GM18507 (cell line): ENCODE data around the gene ABLIM2.
"Not testable (repeated sequence)": the region's sequence is repeated elsewhere in the genome, so short reads cannot be mapped to it uniquely, and the experiment has no call there.

Experiments
- DNase-seq: peaks from one replicate; pipeline ENCODE4 v3.0.0; 2011; ENCODE audit warnings: low read depth; ENCODE audit not compliant: insufficient read length; ENCODE audit errors: extremely low spot score
- FAIRE-seq: peaks from 2 replicates; lab custom pipeline; 2011; peaks lifted over from hg19 to GRCh38; lab: Jason Lieb, UNC

ABLIM2 gene

DNA sequence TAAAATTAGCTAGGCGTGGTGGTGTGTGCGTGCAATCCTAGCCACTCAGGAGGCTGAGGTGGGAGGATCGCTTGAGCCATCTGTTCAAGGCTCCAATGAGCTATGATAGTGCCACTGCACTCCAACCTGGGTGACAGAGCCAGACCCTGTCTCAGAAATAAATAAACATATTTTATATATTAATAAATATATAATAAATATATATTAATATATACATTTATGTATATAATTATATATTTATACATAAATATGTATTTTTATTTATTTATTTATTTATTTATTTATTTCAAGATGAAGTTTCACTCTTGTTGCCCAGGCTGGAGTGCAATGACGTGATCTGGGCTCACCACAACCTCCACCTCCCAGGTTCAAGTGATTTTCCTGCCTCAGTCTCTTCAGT is 214.9 kb downstream of the ABLIM2 start:
- DNase-seq, FAIRE-seq: not testable (repeated sequence)

- DNase-seq = no peak
- FAIRE-seq = no peak
Measured at GRCh38 chr4:7943211-7943610, 215.4 kb downstream of the ABLIM2 start.

DNA sequence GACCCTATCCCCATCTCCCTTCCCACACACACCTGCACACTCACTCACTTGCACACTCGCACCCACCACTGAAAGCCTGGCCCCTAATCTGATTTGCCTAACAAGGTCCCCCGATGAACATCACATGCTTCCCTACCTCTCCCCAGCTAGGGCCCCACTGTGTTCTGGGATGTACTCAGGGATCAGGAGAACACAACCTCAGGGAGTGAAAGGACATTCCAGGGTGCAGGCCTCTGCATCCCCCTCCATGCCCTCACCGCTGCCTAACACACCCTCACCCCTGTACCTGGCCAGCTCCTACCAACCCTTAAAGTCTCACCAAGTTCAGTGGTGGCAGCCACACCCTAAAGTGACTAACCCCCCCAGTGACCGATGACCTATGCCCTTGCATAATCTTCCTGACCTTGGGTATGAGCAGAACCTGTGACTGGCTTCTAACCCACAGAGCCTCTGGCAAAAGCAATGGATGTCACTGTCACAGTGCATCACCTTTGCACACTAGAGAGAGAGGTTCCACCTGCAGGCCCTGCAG is 216.6 kb downstream of the ABLIM2 start:
- no peak for FAIRE-seq
- no peak for DNase-seq

DNA sequence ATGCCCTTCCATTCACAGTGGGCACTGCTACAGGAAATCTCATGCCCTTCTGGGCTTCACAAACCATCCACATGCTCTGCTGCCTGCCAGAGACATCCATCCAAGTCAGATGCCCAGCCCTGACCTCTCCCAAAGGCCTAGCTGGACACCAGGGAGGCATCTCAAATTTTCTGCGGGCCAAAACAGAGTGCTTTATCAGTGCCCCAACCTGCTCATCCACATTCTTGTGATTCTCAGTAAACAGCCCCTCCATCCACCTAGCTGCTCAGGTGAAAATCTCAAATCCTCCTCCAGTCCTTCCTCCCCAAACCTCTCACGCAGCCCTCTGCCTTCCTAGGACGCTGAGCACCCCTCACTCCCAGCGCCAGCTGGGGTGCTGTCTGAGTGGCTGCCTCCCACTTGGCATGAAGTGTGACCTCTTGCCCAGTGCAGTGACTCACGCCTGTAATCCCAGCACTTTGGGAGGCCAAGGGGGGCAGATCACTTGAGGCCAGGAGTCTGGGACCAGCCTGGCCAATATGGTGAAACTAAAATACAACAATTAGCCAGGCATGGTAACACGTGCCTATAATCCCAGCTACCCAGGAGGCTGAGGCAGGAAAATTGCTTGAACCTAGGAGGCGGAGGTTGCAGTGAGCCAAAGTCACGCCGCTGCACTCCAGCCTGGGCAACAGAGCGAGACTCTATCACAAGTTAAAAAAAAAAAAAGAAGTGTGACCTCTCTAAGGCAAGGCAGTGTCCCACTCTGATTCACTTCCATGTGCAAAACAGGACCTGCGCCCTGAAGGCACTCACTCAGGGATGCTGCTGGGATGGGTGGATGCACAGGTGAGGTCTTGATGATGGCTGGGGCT is 217.3 kb downstream of the ABLIM2 start:
- FAIRE-seq = no peak
- DNase-seq = no peak

GRCh38 chr4:7939377-7940108 is 219.1 kb downstream of the ABLIM2 start, which contains the start of gene AFAP1:
AFAP1 (minus strand) TSS chr4:7939861; CDS start chr4:7872078, 67,783 bp downstream.
- DNase-seq = peak; percentile 93
- FAIRE-seq = peak; percentile 49

- FAIRE-seq = no peak
Measured at GRCh38 chr4:7938609-7939376, 219.8 kb downstream of the ABLIM2 start.

GRCh38 chr4:7938266-7938608 is 220.4 kb downstream of the ABLIM2 start:
- no peak for DNase-seq
- FAIRE-seq = no peak

More at GRCh38 chr4:7938609-7939376, 219.8 kb downstream of the ABLIM2 start:
- no peak for DNase-seq

DNA sequence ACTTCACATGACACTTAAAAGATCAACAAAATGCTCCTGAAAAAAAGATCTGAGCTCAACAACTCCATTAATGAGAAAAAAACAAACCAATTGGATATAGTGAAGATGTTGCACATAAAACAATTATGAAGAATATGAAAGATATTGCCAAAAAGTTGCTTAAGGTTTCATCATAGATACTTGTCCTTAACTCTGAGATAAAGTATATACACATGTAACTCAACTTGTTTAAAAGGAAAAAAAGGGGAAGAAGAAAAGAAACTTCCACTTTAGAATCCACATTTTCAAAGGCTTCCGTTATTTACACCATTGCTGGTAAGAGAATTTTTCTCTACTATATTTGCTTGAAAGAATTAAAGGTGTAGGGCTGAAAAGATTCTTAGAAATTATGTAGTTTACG is 221.6 kb downstream of the ABLIM2 start:
- FAIRE-seq (no peak), DNase-seq (no peak)

- DNase-seq (no peak), FAIRE-seq (no peak)
Measured at GRCh38 chr4:7933651-7934510, 224.7 kb downstream of the ABLIM2 start.

DNA sequence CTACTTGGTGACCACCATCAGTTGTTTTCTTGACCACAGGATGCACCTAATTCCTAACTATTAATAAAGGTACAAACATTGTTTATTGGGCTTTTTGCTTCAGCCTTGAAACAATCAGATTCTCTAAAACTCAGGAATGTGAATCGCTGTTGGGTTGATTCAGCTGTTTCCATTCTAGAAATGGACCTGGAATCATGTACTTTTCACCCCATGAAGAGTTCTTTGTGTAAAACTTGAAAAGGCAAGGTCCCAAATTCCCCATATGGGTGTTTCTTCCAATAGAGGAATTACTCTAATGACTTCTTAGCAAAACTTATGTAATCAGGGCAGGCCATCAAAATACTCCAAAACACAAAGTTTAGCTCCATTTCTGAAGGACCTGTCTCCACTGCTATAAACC is 226.3 kb downstream of the ABLIM2 start:
- FAIRE-seq (no peak), DNase-seq (no peak)

DNA sequence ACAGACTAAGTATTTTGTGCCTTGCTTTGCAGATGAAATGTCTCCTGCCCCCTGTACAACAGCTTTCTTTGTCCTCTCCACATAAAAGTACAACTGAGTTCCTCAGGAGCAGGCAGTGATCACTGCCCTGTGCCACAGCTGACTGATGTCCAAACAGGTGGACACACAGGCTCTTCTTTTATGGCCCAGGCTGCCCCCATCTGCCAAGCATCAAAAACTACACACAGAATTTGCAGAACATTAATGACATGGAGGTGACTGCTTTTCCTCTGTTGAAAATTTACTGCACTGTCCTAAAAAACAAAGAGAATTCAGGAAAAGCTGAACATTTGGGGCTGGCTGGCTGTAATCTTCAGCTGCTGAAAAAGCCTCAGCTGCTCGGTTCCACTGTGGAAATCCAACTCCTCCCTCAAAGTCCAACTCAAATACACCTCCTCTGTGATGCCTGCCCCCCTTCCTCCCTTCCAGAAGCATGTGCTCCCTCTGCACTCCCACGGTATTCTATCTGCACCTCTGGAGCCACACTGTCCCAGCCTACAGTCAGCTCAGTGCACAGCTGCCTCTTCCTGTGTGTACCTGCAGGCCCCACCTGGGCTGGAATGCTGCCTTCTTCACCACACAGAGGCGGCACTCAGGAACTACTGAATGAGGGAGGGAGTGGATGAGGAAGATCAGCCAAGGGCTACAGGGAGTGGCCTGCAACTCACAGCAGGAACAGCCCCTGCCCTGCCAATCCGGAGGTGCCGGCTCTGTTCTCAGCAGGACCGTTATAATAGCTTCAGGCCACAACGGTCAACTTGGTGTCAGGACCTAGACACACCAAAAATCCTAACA is 229.3 kb downstream of the ABLIM2 start:
- FAIRE-seq (no peak), DNase-seq (no peak)

GRCh38 chr4:7928711-7929110 is 229.9 kb downstream of the ABLIM2 start:
- FAIRE-seq (no peak), DNase-seq (no peak)

- DNase-seq = no peak
- no peak for FAIRE-seq
Measured at GRCh38 chr4:7926822-7927221, 231.8 kb downstream of the ABLIM2 start.

- FAIRE-seq (no peak), DNase-seq (no peak)
Measured at GRCh38 chr4:7924570-7924969, 234.0 kb downstream of the ABLIM2 start.

DNA sequence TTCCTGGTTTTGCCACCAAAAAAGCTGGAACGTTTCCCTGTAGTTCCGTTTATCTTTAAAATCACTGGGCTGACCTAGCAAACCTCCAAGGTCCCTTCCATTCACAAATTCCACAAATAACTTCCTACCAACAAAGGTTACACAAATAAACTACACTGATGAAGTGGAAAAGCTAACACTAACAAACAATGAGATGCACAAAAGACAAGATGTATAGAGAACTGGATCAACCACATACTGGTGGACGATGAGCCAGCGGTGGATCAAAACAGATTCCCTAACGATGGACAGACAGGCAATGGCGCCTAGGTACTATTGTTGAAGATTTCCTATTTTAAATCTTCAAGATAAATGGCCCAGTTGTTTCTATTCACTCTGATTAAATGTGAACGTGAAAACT is 234.4 kb downstream of the ABLIM2 start:
- DNase-seq (no peak), FAIRE-seq (no peak)

DNA sequence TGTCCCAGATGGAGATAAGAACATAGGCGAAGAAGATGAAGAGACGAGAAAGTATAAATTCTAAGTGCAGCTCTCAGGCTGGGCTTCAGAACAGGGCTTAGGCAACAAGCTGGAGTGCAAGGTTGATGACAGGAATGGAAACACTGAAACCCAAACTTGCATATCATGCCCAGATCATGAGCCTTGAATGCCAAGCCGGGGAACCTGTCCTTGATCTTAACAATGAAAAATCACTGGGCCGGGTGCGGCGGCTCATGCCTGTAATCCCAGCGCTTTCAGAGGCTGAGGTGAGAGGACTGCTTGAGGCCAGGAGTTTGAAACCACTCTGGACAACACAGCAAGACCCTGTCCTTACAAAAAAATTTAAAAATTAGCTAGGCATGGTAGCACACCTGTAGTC is 236.1 kb downstream of the ABLIM2 start:
- no peak for FAIRE-seq
- no peak for DNase-seq

DNA sequence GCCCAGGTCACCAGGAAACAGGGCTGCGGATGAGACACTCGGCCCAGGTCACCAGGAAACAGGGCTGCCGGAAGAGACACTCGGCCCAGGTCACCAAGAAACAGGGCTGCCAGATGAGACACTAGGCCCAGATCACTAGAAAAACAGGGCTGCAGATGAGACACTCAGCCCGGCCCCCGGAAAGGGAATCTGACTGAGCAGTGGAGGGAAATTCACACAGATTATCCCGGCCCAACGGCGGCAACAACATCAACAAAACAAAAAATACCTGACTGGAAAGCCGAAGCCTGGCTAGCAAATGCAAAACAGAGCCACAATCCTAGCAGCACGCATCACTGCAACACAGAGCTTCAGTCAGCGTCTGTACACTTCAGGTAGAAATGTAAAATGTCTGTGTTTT is 239.6 kb downstream of the ABLIM2 start:
- FAIRE-seq (no peak), DNase-seq (no peak)

DNA sequence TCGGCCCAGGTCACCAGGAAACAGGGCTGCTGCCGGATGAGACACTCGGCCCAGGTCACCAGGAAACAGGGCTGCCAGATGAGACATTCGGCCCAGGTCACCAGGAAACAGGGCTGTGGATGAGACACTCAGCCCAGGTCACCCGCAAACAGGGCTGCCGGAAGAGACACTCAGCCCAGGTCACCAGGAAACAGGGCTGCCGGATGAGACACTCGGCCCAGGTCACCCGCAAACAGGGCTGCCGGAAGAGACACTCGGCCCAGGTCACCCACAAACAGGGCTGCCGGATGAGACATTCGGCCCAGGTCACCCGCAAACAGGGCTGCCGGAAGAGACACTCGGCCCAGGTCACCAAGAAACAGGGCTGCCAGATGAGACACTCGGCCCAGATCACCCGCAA is 240.4 kb downstream of the ABLIM2 start:
- FAIRE-seq, DNase-seq: not testable (repeated sequence)
